GM21515 (cell line): Measurements from ENCODE around the gene GNAT2.

Experiments
- ATAC-seq: cut with Tn5 transposase; IDR thresholded peaks from one replicate; pipeline ENCODE4 v1.9.1; 2021; ENCODE audit not compliant: unreplicated experiment

Gene GNAT2

DNA sequence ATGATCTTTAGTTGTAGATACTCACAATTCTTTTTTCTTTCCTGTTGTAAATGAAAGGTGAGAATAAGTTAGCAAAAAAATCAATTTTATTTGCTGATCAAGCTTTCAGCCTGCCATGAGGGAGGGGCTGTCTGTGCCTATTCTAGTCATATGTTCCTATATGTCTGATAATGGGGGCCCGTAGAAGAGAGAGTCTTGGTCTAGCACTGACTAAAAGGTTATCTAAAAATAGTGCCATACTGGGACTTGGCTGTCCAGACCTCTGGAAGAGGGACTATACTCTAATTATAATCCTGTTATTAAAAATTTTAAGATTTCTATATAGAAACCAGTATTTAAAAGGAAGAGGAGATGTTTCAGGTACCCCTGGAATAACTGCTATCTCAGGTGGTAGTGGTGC, 52.4 kb downstream of the GNAT2 start:
- no peak for ATAC-seq

DNA sequence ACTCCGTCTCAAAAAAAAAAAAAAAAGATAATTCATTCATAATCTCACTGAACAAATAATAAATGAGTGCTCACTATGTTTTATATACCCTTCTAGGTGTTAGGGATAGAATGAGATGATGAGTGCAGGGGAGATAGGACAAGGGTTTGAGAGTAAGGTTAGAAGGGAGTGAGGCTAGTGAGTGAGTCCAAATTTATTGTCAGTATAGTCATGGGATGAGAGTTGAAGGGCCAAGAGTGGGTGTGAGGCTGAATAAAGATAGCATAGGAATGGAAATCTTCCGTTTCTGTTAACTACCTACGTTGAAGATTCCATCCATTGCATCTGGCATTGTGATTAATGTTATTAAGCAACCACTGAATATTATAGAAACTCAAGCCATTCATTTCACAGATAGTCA, 54.2 kb downstream of the GNAT2 start:
- no peak for ATAC-seq

DNA sequence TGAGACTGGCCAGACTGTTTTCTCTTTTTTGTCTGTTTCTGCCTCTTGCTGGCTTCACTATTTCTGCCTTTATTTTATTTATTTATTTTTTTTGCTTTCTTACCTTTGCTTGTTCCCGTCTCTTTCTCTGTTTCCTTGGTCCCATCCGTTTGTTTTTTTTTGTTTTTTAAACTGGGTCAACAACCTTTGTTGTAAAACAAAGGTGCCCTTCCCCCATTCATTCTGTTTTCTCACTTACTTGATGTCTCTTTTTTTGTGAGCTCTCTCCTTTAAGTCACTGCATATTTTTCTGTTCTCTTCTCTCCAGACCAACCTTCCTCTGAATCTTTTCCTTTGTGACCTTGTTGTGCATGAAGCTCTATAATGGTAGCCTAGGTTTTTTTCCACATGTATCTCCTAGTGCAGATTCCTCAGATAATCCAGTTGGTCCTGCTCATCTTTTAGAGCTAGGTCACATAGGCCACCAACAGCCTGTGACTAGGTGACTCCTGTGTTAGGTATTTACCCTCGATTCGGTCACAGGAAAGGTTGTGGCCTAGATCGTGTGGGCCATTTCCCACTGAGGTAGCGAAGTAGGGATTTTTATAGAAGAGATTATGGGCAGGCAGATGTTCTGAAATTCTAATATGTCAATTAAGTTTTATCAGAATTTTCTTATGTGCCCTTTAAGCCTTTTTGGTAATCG, 55.1 kb downstream of the GNAT2 start:
- ATAC-seq: no peak

DNA sequence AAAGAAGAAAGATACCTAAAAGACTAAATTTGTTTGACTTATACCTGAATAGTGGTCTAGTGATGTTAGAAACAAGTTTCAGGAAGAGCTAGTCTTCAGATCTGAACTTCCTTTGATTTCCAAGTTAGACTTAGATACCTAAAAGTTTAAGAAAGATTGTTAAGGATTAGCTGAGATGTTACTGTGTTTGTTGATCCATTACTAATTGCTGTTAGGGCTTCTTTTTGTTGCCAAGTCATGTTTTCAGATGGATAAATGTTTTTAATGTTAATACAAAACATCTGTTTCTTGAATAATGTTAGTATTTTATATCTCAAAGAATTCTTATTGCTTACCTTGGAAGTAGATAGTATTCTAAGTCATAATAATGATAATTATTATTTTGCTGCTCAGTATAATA, 59.4 kb downstream of the GNAT2 start:
- ATAC-seq: no peak

DNA sequence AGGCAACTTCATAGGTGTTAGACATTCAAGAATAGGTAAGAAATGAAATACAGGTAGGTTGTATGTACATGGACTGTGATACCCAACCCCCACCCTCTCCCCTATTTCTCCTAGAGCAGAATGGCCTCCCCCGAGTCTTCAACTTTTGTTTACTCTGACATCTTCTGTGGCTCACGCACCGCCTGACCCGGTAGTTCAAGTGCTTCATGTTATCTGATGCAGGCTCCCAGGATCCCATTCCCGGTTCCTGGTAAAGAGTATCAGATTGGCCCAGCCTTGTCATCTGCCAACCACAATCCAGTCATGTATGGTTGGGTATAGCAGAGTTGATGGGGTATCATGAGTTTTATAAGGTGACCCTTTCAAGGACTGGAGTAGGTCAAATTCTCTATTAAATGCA, 61.9 kb downstream of the GNAT2 start:
- no peak for ATAC-seq

DNA sequence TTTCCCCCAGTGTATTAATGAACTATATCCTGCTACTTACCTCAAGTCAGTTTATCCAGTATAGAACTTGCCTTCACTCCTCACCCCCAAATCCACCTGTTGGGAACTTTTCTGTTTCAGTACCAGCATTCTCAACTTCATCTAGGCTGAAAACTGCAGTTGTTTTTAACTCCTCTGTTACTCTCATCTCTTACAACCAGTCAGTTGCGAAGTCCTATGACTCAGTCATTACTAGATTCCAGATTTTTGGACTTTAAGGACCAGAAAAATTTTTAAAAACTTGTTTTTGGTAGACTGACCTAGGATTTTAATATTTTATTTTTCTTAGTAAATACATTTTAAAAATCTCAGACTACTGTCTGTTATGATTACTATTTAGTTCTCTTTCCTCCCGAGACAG, 62.9 kb downstream of the GNAT2 start:
- ATAC-seq: no peak
